ENCODE data around the gene DSCAML1. TPM values are rescaled to one million over a fixed set of nuclear protein-coding genes. Genes with fewer than 3 reads are reported as not detected.

Gene DSCAML1
- total RNA-seq, 2 experiments from 2014 or later: not detected

GRCh38 chr11:117410238-117410637 lies 386.8 kb downstream of the DSCAML1 start:
- ChIA-PET POLR2A (no interaction called here), CTCF (ENCODE audit: unreplicated experiment) (no interaction called here)
- no peaks in the 10 kb centered on the region for H3K79me2 ChIP-seq (ENCODE audit: insufficient read depth, low read depth, low read length)
- no peak overlapping the region for H2AFZ ChIP-seq (ENCODE audit: low read length)
- BruUV-seq (replicated peaks): no TSS peak
- no peaks in the 10 kb centered on the region for H3K9me2 ChIP-seq (ENCODE audit: insufficient read depth, low read length)
- DNase-seq (ENCODE audit: low spot score): no peak
- H3K4me3 ChIP-seq (ENCODE audit: low read depth, low read length, poor library complexity, severe bottlenecking): no peak overlapping the region
- no peak for TF ChIP-seq CTCF (conservative IDR thresholded peaks at IDR 0.05; ENCODE audit: low read length)
- H3K4me2 ChIP-seq (ENCODE audit: low read length): no peak overlapping the region
- peaks cover 25% of the 10 kb centered on the region for H3K36me3 ChIP-seq (ENCODE audit: insufficient read depth, low read length)
- H3K27ac ChIP-seq (ENCODE audit: low read depth, low read length, poor library complexity, severe bottlenecking): no peak overlapping the region
- H3K9me3 ChIP-seq (ENCODE audit: low read length): no peaks in the 10 kb centered on the region
- H3K4me1 ChIP-seq (ENCODE audit: insufficient read depth, low read length, poor library complexity, severe bottlenecking): no peaks in the 10 kb centered on the region
- intact Hi-C loops (cut with micrococcal nuclease; ENCODE audit: unreplicated experiment): no loop called here
- no peaks in the 10 kb centered on the region for H4K20me1 ChIP-seq (ENCODE audit: insufficient read depth, low read length)

DNA sequence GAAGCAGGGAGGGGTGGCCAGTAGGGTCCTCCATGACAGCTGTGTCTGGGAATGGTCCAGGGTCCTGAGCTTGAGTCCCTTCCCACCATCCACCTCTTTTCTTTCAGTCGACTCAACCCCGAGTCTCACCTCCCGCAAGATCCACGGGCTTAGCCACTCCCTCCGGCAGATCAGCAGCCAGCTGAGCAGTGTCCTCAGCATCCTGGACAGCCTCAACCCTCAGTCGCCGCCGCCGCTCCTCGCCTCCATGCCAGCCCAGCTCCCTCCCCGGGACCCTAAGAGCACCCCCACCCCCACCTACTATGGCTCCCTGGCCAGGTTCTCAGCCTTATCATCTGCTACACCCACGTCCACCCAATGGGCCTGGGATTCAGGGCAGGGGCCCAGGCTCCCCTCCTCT lies 387.5 kb downstream of the DSCAML1 start:
- no peaks in the 10 kb centered on the region for H3K79me2 ChIP-seq (ENCODE audit: insufficient read depth, low read depth, low read length)
- no peak overlapping the region for H3K27ac ChIP-seq (ENCODE audit: low read depth, low read length, poor library complexity, severe bottlenecking)
- no peak overlapping the region for H3K4me2 ChIP-seq (ENCODE audit: low read length)
- no peaks in the 10 kb centered on the region for H4K20me1 ChIP-seq (ENCODE audit: insufficient read depth, low read length)
- BruUV-seq (replicated peaks): no TSS peak
- no peaks in the 10 kb centered on the region for H3K9me3 ChIP-seq (ENCODE audit: low read length)
- ChIA-PET POLR2A (no interaction called here), CTCF (ENCODE audit: unreplicated experiment) (no interaction called here)
- H3K4me1 ChIP-seq (ENCODE audit: insufficient read depth, low read length, poor library complexity, severe bottlenecking): no peaks in the 10 kb centered on the region
- no peak overlapping the region for H3K4me3 ChIP-seq (ENCODE audit: low read depth, low read length, poor library complexity, severe bottlenecking)
- peaks cover 32% of the 10 kb centered on the region for H3K36me3 ChIP-seq (ENCODE audit: insufficient read depth, low read length)
- TF ChIP-seq CTCF (conservative IDR thresholded peaks at IDR 0.05; ENCODE audit: low read length) (no peak), EZH2phosphoT487 (IDR thresholded peaks at IDR 0.05; ENCODE audit: borderline replicate concordance, low read depth, low read length) (no peak)
- no peaks in the 10 kb centered on the region for H3K9me2 ChIP-seq (ENCODE audit: insufficient read depth, low read length)
- intact Hi-C loops (cut with micrococcal nuclease; ENCODE audit: unreplicated experiment): no loop called here
- H2AFZ ChIP-seq (ENCODE audit: low read length): no peak overlapping the region
- no peak for DNase-seq (ENCODE audit: low spot score)

DNA sequence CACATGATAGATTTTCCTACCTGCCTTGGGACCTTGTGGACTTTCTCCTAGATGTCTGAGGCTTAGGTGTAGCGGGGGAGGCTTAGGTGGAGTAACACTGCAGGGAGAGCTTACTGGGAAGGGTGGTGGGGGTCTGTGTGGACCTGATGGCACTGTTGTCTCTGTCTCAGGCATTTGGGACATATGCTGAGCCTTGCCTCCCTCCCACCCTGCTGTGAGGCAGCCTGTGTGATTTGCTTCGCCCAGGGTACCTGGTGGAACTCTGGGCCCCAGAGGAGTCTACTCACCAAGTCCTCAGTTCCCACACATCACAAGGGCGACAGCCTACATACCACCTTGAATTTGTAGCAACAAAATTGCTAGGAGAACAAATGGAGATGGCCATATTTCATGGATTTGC lies 388.7 kb downstream of the DSCAML1 start:
- Histone ChIP-seq H3K9me2 (ENCODE audit: insufficient read depth, low read length) (no peaks in the 10 kb centered on the region), H3K4me1 (ENCODE audit: insufficient read depth, low read length, poor library complexity, severe bottlenecking) (no peaks in the 10 kb centered on the region), H3K79me2 (ENCODE audit: insufficient read depth, low read depth, low read length) (no peaks in the 10 kb centered on the region), H3K4me3 (ENCODE audit: low read depth, low read length, poor library complexity, severe bottlenecking) (no peak overlapping the region), H2AFZ (ENCODE audit: low read length) (no peak overlapping the region), H3K36me3 (ENCODE audit: insufficient read depth, low read length) (peaks cover 35% of the 10 kb centered on the region), H4K20me1 (ENCODE audit: insufficient read depth, low read length) (no peaks in the 10 kb centered on the region), H3K9me3 (ENCODE audit: low read length) (no peaks in the 10 kb centered on the region), H3K4me2 (ENCODE audit: low read length) (no peak overlapping the region), H3K27ac (ENCODE audit: low read depth, low read length, poor library complexity, severe bottlenecking) (no peak overlapping the region)
- intact Hi-C loops (cut with micrococcal nuclease; ENCODE audit: unreplicated experiment): no loop called here
- no TSS peak for BruUV-seq (replicated peaks)
- ChIA-PET CTCF (ENCODE audit: unreplicated experiment) (no interaction called here), POLR2A (interaction anchor here (0.5 kb wide), 1 partner anchor 81 kb away, joined by 3 read pairs; the partner anchor contains the start of gene CEP164)
- TF ChIP-seq EZH2phosphoT487 (IDR thresholded peaks at IDR 0.05; ENCODE audit: borderline replicate concordance, low read depth, low read length) (no peak), CTCF (conservative IDR thresholded peaks at IDR 0.05; ENCODE audit: low read length) (no peak)
- DNase-seq (ENCODE audit: low spot score): no peak

All from OCI-LY7 (cell line).